NCI-H1694 (cell line): ENCODE measurements around the gene GATA5.
"Not testable (repeated sequence)": the region's sequence is repeated elsewhere in the genome, so short reads cannot be mapped to it uniquely, and the experiment has no call there.

Experiments used
- DNase-seq: peaks from one replicate; lab custom pipeline; 2025; lab: John Stamatoyannopoulos, UW

Gene GATA5

DNA sequence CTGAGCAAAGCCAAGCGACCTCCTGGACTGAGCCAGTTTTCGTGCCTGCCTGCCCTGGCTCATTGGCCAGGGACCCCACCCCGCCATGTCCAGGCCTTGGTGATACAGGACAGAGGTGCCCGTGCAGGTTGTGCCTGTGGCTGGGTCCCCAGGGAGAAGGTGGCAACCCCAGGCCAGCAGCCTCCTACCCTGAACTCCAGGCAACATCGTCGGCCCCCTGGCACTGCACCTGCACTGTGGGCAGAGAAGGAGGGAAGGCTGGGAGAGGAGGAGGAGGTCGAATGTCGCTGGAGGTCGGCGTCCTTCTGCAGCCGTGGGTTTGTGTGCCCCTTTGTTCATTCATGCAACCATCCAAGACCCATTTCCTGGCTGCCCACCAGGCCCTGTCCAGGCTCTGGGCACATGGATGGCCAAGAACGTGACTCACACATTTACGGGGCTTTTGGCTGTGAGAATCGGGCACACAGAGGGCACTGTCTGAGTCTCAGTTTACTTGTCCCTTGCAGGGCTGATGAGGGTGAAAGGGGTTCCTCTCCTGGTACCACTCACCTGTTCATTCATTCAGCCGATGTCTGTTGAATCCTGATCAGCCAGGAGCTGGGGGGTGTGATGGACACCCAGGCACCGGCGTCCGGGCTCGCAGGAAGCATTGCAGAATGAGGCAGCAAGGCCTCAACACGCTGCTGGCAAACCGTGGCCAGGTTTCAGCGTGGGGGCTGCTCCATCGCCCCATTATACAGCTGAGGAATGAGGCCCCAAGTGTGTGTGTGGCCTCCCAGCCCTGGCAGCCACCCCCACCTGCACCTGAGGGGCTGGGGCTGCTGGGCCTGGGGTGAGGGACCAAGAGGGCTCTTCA lies 46.1 kb downstream of the GATA5 start:
- no peak for DNase-seq

DNA sequence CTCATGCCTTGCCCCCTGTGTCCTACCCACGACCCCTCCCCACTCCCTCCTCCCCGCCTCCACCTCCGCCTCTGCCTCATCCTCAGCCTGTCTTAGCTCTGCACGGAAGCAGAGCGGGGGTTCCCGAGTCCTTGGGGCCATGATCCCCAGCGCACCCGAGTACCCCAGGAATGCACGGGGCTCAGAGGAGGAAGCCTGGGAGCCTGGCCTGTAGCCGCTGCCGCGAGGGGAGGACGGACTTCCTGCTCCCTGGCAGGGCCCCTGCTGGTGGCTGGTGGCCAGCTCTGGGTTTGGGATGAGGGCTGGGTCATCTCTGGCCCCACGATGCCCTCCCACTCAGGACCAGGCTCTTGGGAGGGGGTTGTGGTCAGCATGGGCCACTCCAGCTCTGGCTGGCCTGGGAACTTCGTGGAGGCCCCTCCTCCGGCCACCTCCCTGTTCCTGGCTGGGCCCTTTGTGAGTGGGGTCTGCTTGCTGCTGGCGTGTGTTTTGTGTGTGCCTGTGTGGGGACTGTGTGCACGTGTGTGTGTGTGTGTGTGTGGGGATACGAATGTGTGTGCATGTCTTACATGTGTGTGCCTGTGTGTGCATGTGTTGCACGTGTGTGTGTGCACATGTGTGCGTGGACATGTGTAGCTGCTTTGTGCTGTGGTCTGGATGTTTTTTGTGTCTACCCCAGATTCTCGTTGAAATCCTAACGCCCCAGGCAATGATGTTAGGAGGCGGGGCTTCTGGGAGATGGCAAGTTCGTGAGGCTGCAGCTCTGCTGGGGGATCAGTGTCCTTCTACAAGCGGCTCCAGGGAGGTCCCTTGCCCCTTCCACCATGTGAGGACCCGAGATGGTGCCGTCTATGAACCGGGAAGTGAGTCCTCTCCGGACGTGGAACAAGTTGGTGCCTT lies 47.1 kb downstream of the GATA5 start:
- no peak for DNase-seq

DNA sequence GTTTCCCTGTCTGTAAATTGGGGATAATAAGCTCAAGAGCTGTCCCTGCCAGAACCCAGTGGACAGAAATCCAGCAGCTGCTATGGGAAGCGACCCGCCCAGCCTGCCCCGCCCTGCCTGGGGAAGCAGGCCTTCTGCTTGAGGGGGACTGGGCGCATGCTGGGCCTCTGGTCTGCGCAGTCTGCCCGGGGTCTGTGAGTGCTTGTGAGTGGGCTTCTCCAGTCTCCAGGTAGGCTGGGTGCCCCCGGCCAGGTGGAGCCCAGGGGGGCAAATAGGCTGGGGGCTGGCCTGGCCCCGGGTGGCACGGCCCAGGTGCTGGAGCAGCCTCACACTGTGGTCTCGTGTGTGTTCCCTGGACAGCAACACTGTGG lies 47.8 kb downstream of the GATA5 start:
- no peak for DNase-seq

DNA sequence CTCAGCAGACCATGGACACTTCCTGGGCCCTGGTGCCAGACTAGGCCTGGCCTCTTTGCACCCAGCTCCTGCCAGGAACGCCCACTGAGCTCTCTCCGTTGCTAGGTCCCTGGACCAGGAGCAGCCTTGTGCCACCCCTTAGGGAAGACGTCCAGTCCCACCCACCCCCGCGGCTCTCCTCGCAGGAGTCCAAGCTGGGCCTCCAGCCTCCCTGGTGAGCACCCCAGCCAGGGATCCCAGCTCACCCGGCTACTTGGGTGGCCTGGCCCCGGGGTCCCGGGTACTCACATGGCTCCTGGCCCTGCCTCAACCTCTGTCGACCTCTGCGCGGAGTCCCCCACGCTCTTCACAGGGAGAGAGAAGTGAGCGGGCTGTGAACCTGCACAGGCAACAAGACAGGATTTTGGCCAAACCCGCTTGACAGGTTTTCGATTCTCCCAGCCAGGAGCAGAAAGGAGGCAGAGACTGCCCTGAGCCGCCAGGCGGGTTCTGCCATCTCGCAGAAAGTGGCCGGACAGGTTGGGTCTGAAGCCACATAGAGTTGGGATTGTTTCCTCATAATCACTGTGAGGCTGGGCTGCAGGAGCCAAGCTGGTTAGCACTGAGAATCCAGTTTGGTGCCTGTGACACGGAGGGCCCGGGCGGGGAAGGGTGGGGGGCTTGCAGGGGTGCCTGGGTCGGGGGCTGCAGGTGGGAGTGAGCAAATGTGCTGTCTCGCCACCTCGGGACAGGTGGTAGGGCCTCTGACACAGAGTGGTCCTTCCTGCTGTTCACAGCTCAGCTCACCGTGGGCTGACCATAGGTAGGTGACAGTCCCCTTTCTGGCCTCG lies 48.4 kb downstream of the GATA5 start, which contains the start of gene RBBP8NL:
Gene RBBP8NL, minus strand, starts transcription at position 368 of the 830 bp plus-strand sequence. CDS start 7,892 bp downstream, outside the sequence.
- DNase-seq: no peak

DNA sequence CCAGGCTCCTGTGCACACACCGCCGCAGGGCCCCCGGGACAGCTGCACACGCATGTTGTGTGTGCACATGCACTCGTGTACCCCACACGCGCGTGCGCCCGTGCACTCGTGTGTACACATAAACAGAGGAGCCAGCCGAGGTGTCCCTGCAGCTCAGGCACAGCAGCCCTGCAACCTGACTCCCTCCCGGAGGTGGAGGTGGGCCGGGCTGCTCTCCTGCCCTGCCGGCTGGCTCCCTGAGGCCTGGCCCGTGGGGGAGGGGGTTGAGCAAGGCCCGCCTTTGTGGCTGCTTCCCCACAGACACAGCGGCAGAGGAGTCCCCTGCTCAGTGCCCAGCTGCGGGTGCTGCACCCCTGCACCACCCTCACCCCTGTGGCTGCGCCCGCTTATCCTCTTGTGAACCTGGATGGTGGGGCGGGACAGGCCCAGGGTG lies 49.1 kb downstream of the GATA5 start:
- DNase-seq: no peak

DNA sequence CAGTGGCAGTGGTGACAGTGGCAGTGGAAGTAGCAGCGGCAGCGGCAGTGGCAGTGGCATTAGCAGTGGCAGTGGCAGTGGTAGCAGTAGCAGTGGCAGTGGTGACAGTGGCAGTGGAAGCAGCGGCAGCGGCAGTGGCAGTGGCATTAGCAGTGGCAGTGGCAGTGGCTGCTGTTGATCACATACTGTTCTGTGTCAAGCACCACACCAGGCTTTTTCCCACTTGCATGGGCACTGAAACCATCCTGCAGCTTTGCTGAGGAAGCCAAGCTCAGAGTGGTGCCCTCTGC lies 49.8 kb downstream of the GATA5 start:
- not testable (repeated sequence) for DNase-seq

DNA sequence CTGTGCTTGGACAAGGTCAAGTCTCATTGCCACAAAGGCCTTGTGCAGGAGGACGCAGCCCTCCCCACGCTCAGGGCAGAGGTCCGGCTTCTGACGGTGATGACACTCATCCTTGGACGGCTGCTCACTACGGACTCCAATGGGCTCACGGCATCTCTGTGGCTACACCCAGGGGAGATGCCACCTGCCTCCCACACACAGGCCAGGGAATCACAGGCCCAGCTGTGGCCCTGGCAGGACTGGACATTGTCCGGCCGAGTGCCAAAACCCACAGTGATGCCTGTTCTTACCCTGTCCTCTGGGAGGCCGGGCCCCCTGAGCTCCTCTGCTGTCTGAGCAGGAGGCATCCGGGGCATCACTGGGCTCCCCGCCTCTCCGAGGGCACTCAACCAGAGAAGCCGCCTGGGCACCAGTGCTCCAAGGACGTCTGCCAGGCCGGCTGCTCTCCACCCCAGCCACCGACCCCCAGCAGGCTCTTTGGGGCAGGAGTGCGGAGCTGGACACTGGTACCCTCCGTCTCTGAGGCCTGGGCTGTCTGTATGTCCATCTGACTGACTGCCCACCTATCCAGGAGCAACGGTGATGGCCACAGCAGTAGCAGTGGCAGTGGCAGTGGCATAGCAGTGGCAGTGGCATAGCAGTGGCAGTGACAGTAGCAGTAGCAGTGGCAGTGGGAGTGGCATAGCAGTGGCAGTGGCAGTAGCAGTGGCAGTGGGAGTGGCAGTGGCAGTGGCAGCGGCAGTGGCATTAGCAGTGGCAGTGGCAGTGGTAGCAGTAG lies 50.3 kb downstream of the GATA5 start:
- no peak for DNase-seq

DNA sequence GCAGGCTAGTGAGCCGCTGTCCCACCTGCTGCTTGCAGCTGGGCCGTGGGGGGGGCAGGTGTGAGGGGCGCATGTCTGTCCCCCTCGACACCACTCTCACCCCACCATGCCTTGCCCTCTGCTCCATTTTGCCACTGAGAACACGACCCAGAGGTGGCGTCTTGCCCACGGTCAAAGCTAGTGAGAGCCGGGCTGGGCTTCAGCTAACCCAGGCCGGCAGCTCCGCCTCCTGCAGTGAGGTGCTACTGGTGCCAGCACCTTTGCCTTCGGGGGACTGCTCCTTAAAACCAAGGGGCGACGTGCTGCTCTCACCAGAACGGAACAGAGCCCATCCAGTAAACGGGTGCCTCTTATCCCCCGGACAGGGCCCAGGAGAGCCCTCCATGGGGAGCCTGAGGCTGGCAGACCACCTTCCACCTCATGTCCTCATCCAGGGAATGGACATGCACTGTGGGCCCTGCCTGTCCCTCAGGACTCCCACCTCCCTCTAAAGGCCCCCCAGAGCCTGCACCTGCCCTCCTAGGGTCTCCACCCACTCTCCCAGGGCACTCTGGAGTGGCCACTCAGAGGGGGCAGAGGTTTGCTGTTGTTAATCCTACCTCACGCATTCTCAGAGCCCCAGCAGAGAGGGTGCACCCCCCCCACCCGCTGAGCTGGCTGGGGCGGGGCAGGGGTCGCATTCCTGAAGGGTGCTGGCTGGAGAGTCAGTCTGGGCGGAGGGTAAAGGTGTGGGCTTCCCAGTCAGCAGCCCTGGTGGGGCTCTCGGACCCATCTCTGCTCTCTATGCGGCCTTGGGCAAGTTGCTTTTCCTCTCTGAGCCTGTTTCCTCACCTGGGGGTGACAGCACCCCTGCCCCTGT lies 51.3 kb downstream of the GATA5 start:
- no peak for DNase-seq

DNA sequence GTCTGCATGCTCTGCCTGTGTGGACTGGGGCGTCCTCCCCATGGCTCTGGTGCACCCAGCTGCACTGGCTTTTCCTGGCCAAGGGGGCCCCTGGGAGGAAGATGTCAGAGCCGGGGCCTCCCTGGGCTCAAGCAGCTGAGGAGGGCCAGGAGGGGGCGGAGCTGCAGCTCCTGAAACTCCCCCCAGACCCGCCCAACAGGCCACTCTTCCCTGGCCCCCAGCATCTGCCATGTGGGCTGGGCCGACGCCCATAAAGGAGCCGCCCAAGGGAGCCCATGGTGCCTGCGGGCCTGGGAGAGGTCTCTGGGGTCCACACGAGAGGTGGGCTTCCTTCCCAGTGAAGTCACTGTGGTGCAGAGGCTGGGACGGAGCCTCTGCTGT lies 52.5 kb downstream of the GATA5 start:
- DNase-seq: no peak

DNA sequence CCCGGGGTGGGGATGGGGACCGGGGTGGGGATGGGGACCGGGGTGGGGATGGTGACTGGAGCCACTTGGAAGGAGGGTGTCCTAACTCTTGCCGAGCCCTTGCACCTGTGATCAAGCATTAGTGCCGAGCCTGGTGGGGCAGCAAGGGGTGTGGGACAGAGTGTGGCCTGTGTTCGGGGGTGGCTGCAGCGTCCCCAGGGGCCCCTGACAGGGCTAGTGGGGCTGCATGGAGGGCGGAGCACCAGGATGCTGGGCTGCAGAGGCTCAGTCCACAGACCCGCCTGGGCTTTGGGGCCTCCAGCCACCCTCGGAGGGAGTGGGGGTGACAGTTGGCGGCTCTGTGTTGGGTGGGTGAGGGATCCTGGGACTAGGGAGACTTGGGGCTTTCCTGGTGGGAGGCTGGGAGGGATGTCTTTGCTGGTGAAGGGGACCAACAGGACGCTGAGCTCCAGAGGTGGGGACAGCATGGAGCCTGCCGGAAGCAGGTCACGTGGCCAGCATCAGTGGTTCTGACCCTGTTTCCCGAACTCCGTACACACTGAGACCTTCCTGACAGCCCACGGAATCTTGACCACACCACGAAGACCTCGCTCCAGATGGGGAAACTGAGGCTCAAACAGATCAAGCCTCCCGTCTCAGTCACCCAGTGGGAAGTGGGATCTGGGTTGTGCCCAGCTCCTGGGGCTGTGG lies 53.0 kb downstream of the GATA5 start:
- no peak for DNase-seq

DNA sequence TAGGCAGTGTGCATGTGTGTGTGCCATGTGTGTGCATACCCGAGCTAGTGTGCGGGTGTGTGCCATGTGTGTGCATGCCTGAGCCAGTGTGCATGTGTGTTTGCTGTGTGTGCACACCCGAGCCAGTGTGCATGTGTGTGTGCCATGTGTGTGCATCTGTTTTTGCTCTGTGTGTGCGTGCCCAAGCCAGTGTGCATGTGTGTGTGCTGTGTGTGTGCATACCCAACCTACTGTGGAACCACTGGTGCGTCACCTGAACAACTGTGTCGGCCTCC lies 54.1 kb downstream of the GATA5 start:
- DNase-seq: no peak

DNA sequence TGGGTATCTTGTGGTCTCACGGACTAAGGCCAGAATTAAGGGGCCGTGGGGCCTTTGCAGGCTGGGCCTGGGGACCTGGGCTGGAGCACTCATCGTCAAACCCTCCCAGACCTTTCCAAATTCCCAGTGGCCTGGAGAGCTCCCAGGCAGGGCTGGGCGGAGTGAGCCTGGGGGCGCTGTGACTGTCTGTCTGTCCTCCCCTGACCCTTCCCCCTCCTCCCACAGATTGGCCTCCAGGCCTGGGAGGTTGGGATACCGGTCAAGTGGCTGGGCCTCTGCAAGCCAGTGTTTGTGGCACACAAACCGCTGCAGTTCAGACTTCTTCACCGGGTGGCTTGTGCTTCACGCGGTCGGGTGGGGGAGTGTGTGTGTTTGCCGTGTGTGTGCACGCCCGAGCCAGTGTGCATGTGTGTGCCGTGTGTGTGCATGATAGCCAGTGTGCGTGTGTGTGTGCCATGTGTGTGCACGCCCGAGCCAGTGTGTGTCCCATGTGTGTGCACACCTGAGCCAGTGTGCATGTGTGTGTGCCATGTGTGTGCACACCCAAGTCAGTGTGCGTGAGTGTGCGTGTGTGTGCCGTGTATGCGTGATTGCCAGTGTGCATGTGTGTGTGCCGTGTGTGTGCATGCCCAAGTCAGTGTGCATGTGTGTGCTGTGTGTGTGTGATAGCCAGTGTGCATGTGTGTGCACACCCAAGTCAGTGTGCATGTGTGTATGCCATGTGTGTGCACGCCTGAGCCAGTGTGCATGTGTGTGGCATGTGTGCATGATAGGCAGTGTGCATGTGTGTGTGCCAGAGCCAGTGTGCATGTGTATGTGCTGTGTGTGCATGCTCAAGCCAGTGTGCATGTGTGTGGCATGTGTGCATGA lies 54.7 kb downstream of the GATA5 start:
- DNase-seq: no peak

DNA sequence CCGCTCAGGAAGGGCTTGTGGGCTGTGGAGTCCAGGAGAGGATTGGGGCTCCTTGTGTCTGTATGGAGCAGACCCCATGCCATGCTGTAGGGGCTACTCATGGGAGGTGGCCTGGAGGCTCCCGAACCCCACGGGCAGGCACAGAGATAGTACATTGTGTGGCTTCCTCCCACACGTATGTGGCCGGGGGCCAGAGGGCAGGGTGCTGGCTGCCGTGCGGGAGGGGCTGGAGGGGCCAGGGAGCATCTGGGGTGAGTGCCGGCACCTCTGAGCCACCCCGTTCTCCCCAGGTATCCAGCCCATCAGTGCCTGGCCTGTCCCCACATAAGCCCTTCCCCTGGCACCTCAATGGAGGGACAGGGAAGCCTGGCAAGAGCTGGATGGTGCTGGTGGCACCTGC lies 56.0 kb downstream of the GATA5 start:
- no peak for DNase-seq

DNA sequence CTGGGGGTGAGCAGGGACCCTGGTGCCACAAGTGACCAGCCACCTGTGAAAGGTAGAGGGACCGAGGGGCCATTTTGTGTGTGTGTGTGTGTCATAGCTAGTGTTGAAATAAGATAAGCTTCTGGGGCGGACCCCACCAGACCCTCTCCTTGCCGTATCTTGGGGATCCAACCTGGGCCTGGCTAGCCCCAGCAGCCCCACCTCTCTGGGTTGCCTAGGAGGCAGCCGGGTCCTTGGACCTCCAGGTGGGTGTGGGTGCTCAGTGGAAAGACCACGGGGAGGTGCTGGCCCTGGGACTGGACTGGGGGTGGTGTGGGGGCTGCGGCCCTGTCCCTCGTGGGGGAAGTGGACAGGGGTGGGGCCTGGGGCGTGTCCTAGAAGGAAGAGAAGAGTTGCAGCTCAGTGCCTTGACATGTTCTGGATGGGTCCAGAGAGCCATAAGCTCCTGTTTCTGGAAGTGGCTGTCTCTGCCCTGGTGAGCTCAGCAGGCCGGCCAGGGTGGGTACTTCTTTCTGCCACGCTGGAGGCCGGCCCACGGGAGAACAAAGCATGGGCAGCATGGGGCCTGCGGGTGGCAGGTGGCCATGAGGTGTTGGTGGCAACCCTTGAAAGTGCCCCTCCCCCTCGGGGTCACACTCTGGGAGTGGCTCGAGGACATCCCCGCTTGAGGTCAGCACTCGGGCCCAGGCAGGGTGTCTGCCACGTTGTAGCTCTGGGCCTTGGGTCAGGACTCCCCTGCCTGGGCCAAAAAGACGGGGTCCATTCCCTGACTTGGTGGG lies 56.9 kb downstream of the GATA5 start:
- no peak for DNase-seq

DNA sequence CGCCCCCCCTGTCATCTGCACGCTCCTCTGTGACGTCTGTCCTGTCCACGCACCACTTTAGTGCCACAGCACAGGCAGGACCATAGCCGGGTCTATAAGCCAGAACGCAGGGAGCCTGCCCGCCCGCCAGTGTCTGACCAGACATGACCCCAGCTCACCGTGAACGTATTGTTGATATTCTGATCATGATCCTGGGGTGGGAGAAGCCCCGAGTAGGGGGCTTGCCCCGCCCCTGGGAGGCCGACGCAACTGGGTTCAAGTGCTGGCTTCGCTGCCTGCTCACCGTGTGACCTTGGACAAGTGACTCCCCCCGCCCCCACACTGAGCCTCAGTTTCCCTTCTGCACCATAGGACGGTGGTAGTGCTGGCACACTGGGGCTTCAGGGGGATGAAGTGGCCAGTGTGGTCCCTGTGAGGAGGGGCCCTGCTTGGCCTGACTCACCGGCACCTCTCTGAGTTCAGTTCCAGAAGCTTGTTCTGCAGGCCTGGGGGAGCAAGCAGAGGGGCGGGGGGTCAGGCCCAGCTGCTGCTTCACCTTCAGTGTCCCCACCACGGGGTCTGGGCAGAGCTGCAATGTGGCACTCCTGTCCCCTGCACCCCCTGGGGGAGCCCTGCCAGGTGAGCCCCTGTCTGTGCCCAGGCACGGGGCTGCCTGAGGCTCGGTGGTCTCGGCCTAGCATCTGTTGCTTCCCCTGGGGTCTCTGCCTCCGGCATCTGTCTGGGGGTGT lies 57.6 kb downstream of the GATA5 start:
- no peak for DNase-seq

DNA sequence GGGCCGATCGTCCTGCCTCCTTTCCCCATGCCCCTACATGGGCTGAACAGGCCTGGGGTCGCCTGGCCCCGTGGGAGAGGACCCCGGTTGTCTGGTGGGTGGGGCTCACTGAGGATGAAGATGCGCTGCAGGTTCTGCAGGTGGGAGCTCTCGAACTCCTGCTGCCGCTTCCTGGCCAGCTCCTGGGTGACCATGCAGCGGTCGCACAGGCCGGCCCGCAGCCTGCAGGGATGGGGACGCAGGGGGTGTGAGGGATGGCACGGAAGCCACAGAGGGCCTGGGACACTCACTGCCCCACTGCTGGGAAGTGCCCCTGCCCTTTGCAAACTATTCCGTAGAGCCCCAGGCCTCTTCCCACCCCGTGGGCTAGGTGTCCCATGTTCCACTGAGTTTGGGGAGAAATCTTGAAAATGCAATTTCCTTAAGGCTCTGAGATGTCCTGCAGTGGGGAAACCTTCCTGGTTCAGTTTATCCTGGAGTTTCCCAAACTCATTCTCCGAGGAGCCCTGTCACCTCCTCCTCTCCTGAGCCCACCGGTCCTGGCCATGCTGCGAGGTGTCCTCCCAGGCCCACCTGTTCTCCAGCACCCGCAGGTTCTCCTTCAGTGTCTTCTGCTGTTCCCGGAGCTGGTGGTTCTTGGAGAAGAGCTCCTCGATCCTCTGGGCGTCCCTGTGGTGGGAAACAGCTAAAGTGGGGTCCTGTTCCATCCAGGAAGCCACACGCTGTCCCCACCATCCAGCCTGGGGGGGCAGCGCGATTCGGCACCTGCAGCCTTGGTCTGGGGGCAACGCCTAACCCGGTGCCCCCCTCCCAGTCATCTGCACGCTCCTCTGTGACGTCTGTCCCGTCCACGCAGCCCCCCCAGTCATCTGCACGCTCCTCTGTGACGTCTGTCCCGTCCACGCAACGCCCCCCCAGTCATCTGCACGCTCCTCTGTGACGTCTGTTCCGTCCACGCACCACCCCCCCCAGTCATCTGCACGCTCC lies 58.9 kb downstream of the GATA5 start:
- DNase-seq: no peak
